ENCODE data around the gene SLIT1.

The SLIT1 gene

DNA sequence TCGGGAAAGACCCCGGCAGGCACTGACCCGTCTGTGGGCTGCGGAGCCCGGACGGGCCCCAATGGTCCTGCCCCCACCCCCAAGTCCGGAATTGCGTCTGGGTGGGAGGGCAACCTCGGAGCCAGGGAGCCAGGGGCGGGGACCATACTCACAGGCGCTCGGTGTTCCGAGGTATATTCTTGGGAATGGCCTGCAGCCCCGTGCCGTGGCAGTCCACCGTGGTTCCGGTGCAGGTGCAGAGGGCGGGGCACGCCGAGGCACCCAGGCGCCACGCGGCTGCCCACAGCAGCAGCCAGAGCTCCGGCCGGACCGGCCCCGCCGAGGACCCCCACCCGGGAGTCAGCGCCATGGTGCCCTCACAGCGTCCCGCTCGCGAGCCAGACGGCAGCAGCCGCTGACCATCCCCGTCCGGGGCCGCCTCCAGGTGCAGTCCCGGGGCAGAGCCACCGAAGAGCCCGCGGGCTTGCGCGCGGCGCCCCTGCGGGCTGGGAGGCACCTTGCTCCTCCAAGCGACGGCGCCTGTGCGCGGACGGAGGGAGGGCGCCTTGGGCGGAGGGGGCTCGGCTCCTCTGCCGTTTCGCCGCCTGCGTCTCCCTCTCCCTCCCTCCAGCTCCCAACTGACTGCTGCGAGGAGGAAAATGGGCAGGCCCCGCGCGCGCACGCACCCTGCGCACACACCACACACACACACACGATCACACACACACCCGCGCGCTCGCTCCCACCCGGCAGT is at the start of gene SLIT1:
Gene SLIT1 (minus strand): TSS at position 634 of the 733 bp plus-strand sequence. CDS start 285 bp downstream, at position 349.
- DNase-seq (ENCODE audit: low read depth in 4 of 4, low spot score in 1 of 4), result no peak

DNA sequence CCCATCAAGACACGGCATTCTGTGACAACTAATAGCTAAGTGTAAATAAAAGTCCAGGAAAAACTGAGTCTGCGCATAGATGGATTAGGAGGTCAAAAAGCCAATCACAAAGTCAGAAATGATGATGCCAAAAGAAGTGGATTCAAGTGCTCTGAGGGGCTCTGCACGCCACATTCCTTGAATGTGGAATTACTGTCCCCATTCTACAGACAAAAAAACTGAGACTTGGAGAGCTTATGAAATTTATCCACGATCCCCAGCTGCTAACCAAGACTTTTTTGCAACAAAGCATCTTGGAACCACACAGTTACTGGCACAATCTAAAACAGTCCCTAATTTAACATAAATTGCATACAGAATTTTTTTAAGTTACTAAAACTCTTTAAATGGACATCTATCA is 49.6 kb upstream of the SLIT1 start:
- DNase-seq (ENCODE audit: low read depth in 4 of 4, low spot score in 1 of 4), result no peak

DNA sequence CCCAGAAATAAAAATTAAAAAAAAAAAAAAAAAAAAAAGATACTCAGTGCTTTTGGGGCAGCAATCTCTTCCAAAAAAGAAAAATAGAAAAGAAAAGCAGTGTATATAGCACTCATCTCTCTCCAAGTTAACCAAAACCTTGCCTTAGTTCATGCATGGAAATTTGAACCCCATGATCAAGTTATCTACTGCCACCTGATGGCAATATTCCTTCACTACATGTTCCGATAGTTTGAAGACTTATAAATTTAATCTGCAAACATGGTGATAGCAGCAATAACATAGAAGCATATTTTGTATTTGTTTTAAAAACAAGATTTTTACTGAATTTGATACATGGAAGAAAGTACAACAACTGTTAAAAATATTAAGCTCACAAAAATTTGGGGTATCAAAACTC is 48.6 kb upstream of the SLIT1 start:
- DNase-seq (ENCODE audit: low read depth in 4 of 4, low spot score in 1 of 4), result no peak

- no peak for DNase-seq (ENCODE audit: low read depth in 4 of 4, low spot score in 1 of 4)
These were observed 44.4 kb upstream of the SLIT1 start for GRCh38 chr10:97230146-97230545.

- DNase-seq (ENCODE audit: low read depth in 4 of 4, low spot score in 1 of 4), result no peak
These were observed 43.7 kb upstream of the SLIT1 start for GRCh38 chr10:97229322-97230015.

DNA sequence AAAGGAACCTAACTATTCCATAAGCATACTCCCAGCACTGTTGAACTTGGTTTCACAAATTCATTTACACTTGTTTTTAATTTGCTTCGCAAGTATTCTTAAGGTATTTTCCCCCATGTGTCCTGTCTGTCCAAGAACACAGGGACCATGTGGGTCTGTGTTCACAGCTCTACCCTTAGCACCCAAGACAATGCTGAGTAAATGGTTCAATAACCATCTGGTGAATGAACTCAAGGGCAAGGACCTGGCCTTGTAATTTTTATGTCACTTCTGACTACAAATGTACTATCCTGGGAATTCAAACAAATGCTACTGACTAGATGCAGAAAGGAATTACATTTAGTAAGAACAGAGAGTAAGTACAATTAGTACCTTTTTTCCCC is 43.0 kb upstream of the SLIT1 start:
- DNase-seq (ENCODE audit: low read depth in 4 of 4, low spot score in 1 of 4), result no peak

DNA sequence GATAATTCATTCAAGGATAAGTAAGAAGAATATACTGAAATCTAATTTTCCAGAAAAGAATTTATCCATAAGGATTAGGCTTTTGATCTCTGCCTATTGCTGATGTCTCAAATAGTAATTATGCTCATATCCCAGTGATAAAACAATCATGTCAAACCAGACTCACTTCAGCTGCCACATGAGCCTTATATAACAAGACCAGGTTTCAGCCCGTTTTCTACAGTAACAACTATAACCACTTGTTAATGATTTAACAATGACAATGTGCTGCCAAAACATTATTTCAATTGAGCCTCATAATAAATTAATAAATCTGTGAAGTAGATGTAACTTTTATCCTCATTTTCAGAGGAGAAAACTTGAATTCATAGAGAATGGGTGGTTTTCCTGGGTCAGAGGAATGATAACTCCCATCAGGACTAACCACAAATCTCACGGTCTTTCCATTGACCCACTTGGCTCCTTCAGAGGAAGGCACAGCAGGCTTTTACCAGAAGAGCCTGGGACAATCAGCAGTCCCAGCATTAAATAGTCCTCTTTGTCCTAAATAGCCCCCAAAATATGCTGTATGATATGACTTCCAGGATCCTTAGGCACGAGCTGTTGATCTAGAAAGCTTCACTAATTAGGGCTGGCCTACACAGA is 42.5 kb upstream of the SLIT1 start:
- no peak for DNase-seq (ENCODE audit: low read depth in 4 of 4, low spot score in 1 of 4)

GRCh38 chr10:97226398-97226797 is 40.6 kb upstream of the SLIT1 start:
- no peak for DNase-seq (ENCODE audit: low read depth in 4 of 4, low spot score in 1 of 4)

- DNase-seq (ENCODE audit: low read depth in 4 of 4, low spot score in 1 of 4), result no peak
These were observed 39.0 kb upstream of the SLIT1 start for GRCh38 chr10:97224483-97225435.

DNA sequence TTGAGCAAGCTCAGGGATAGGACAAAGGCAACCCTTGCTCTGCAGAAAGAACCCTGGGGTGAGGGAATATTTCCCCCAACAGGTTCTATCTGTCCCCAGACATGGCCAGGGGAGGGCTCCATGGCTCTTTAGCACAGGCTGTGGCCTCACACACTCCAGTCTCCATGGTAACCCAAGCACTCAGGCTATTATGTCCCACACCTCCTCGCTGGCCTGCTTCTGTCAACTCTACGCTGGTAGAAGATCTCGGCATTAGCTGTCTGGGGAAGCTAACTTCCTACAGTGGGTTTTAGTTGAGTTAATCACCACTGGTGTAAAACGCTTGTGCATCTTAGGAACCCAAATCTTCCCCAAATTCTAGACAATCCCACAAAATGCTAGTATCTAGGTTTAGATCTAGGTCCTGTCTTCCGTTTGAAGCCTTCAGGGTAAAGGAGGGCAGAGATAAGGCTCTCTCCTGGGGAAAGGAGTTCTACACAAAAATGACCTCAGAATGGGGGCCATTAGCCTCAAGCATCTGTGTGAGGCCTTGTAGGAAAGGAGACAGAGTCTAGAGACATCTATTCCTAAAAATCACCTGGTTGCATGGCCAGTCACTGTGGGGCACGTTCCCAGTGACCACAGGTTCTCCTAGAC is 36.7 kb upstream of the SLIT1 start:
- no peak for DNase-seq (ENCODE audit: low read depth in 4 of 4, low spot score in 1 of 4)

DNA sequence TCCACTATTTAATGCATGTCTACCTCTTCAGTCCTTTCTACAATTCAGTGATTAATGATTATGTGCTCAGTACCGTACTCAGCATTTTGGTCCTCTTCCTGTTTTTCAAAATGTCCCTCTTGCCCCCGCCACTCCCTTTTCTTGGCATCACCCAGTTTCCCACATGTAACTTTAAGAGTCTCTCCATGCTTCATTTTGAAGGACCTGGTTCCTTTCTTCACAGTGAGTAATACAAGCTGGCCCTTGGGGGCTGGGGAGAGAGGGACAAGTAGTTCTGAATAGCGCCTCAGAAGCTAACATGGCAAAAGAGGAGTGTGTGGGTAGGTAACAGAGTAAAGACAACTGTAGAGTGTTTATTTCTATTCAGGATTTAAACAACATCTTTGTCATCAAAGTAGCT is 34.6 kb upstream of the SLIT1 start:
- no peak for DNase-seq (ENCODE audit: low read depth in 4 of 4, low spot score in 1 of 4)

GRCh38 chr10:97217299-97217698 is 31.5 kb upstream of the SLIT1 start:
- no peak for DNase-seq (ENCODE audit: low read depth in 4 of 4, low spot score in 1 of 4)

DNA sequence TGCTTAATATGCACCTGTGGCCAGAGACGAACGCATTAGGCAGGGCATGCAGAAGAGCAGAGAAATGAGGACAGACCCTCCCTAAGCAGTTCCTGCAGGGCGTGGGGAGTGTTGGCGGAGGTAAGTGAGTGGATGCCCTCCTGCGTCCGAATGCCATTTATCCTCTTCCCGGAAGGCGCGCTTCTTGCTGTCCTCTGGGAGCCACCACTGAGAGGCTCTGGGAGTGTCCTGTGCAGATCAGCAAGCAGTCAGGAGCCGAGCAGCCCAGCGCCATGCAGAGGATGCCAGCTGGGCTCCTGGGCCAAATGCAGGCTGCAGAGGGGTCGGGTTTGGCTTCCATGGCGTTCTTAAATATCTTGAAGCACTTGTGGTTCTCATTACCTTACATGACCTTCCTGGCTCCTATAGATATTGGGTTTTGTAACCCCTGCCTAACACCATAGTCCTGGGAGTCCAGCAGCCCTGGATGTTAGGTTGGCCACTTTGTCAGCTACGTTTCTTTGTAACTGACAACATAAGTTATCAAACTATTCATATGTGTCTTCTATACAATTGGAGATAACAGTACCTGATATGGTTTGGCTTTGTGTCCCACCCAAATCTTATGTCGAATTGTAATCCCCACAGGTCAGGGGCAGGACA is 30.0 kb upstream of the SLIT1 start:
- no peak for DNase-seq (ENCODE audit: low read depth in 4 of 4, low spot score in 1 of 4)

DNA sequence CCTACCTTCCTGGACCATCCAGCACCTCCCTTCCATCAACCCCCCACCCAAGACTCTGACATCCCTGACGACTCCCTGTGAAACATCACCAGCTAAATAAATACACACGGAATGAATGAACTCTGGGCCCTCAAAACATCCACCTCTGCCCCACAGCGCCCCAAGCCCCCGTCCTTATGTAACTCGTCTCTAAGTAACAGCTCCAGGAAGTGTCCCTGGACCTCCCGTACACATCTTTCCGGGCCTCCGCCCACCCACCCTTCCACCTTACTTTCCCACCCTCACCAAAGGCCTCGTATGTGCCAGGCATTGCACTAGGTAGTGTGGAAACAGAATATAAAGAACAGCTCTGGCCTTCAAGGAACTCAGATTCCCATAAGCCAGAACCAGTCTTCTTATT is 27.7 kb upstream of the SLIT1 start:
- DNase-seq (ENCODE audit: low read depth in 4 of 4, low spot score in 1 of 4), result no peak

DNA sequence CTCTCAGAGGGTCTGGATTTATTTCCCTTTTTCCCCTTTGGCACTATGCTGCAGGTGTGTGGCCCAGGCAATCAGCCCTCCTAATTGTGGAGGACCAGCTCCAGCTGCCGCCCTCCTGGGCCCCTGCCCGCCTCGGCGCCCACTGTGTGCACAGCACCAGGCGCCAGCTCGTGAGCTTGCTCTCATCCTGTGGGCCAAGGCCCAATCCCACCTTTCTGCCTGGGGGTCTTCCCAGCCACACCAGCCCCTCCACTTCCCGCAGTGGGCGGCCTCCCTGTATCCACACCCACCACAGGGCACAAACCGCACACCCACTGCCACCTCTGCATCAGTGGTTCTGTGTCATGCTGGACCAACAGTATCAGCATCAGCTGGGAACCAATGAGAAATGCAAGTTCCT is 25.5 kb upstream of the SLIT1 start:
- no peak for DNase-seq (ENCODE audit: low read depth in 4 of 4, low spot score in 1 of 4)

DNA sequence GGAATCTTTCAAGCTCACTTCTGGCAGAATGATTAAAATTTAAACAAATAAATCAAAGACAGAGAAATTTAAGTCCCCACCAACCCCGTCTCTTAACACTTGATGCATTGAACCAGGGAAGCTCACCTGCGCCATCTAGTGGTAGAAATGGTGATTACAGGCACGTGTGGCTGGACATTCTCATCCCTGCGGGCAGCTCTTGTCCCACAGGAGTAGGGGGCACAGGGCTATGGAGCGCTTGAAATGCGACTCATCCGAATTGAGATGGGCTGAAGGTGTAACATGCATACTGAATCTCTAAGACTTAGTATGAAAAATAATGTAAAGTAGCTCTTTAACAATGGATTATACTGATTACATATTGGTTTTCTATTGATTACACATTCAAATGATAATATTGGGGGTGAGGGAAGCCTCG is 24.8 kb upstream of the SLIT1 start:
- DNase-seq (ENCODE audit: low read depth in 4 of 4, low spot score in 1 of 4), result peak; percentile 48 to 72 (median 52)

GRCh38 chr10:97207756-97208346 is 22.1 kb upstream of the SLIT1 start:
- DNase-seq (ENCODE audit: low read depth in 4 of 4, low spot score in 1 of 4), result no peak

GRCh38 chr10:97207131-97207530 is 21.4 kb upstream of the SLIT1 start:
- DNase-seq (ENCODE audit: low read depth in 4 of 4, low spot score in 1 of 4), result no peak

- no peak for DNase-seq (ENCODE audit: low read depth in 4 of 4, low spot score in 1 of 4)
These were observed 19.3 kb upstream of the SLIT1 start for GRCh38 chr10:97204826-97205679.

Data from stimulated activated CD4-positive, alpha-beta T cell treated with anti-CD3 and anti-CD28 coated beads, Interleukin-1b, Interleukin-23, amount 100 ng/mL, for 24 hours (primary cell).